WTC11 (cell line): Measurements from ENCODE around the gene KCNS3. TPM values are rescaled to one million over a fixed set of nuclear protein-coding genes. Genes with fewer than 3 reads are reported as not detected.

Experiments
- ATAC-seq: fragments of 200-7000 bp; cut with Tn5 transposase; 2 replicates; pipeline ENCODE4 v1.10.0; 2021; ENCODE audit warnings: mild to moderate bottlenecking, moderate library complexity
- CTCF ChIA-PET: fragments of 300-600 bp; sonication (Branson Sonifier 250); formaldehyde crosslinking; loops from one replicate; lab custom pipeline; 2021; ENCODE audit warnings: antibody characterized with exemption; lab: Charles Lee
- POLR2A ChIA-PET: fragments of 350-600 bp; sonication (Branson Sonifier 250); formaldehyde crosslinking; loops from one replicate; lab custom pipeline; 2021; ENCODE audit warnings: antibody characterized with exemption; lab: Charles Lee
- DNase-seq: peaks from one replicate; pipeline ENCODE4 v3.0.0; 2021; ENCODE audit warnings: low spot score
- H3K27ac Mint-ChIP-seq: 2 replicates; pipeline ENCODE4 v1.8.0; 2021; ENCODE audit warnings: mixed read lengths
- H3K27me3 Mint-ChIP-seq: 2 replicates; pipeline ENCODE4 v1.8.0; 2021; ENCODE audit warnings: low read depth, mild to moderate bottlenecking, moderate library complexity, mixed read lengths
- H3K36me3 Mint-ChIP-seq: 2 replicates; pipeline ENCODE4 v1.8.0; 2021; ENCODE audit warnings: mixed read lengths
- H3K4me1 Mint-ChIP-seq: 2 replicates; pipeline ENCODE4 v1.8.0; 2022; ENCODE audit warnings: mixed read lengths
- H3K4me3 Mint-ChIP-seq: 2 replicates; pipeline ENCODE4 v1.8.0; 2021; ENCODE audit warnings: mild to moderate bottlenecking, moderate library complexity, mixed read lengths
- H3K9me3 Mint-ChIP-seq: 2 replicates; pipeline ENCODE4 v1.8.0; 2021; ENCODE audit warnings: mixed read lengths
- ATF6 ChIP-seq: sonication (generic); formaldehyde crosslinking; IDR thresholded peaks from 2 replicates; pipeline ENCODE4 v1.8.1; 2023; ENCODE audit warnings: mild to moderate bottlenecking, missing genetic modification reagents
- CDX4 ChIP-seq: fragments of 250-450 bp; sonication (Bioruptor Pico); IDR thresholded peaks from 2 replicates; pipeline ENCODE4 v1.9.0; 2021; ENCODE audit warnings: moderate library complexity, mild to moderate bottlenecking, inconsistent platforms, borderline replicate concordance
- CREM ChIP-seq: sonication (generic); formaldehyde crosslinking; IDR thresholded peaks from 2 replicates; pipeline ENCODE4 v1.8.1; 2022; ENCODE audit warnings: mild to moderate bottlenecking, missing genetic modification reagents, moderate library complexity
- CTCF ChIP-seq: fragments of 200-600 bp; IDR thresholded peaks from 2 replicates; pipeline ENCODE4 v1.8.0; 2022; ENCODE audit warnings: antibody characterized with exemption
- E2F1 ChIP-seq: sonication (generic); formaldehyde crosslinking; IDR thresholded peaks from 2 replicates; pipeline ENCODE4 v1.8.0; 2022; ENCODE audit warnings: mild to moderate bottlenecking, missing genetic modification reagents
- ERG ChIP-seq: fragments of 250-450 bp; sonication (Bioruptor Pico); IDR thresholded peaks from 2 replicates; pipeline ENCODE4 v1.8.0; 2021; ENCODE audit warnings: mild to moderate bottlenecking
- FOXK1 ChIP-seq: sonication (generic); formaldehyde crosslinking; IDR thresholded peaks from 2 replicates; pipeline ENCODE4 v1.8.0; 2022; ENCODE audit warnings: mild to moderate bottlenecking, moderate library complexity, missing genetic modification reagents
- FOXP4 ChIP-seq: sonication (generic); formaldehyde crosslinking; IDR thresholded peaks from 2 replicates; pipeline ENCODE4 v1.8.0; 2022; ENCODE audit warnings: mild to moderate bottlenecking, missing genetic modification reagents
- NFYB ChIP-seq: sonication (generic); formaldehyde crosslinking; conservative IDR thresholded peaks from 2 replicates; pipeline ENCODE4 v1.8.0; 2022; ENCODE audit warnings: low read depth, missing genetic modification reagents
- RORB ChIP-seq: fragments of 250-450 bp; sonication (Bioruptor Pico); IDR thresholded peaks from 2 replicates; pipeline ENCODE4 v1.9.0; 2021; ENCODE audit warnings: mild to moderate bottlenecking
- SP1 ChIP-seq: sonication (generic); formaldehyde crosslinking; conservative IDR thresholded peaks from 2 replicates; pipeline ENCODE4 v1.8.1; 2022; ENCODE audit warnings: missing genetic modification reagents
- TP53 ChIP-seq: sonication (generic); formaldehyde crosslinking; IDR thresholded peaks from 2 replicates; pipeline ENCODE4 v1.8.1; 2023; ENCODE audit warnings: mild to moderate bottlenecking, missing genetic modification reagents
- ZBTB21 ChIP-seq: sonication (generic); formaldehyde crosslinking; IDR thresholded peaks from 2 replicates; pipeline ENCODE4 v1.8.1; 2023; ENCODE audit warnings: mild to moderate bottlenecking, missing genetic modification reagents, borderline replicate concordance
- ZNF281 ChIP-seq: sonication (generic); formaldehyde crosslinking; IDR thresholded peaks from 2 replicates; pipeline ENCODE4 v1.8.0; 2023; ENCODE audit warnings: mild to moderate bottlenecking, missing genetic modification reagents
- ZNF396 ChIP-seq: fragments of 250-450 bp; sonication (Bioruptor Pico); IDR thresholded peaks from 2 replicates; pipeline ENCODE4 v1.8.0; 2021; ENCODE audit warnings: mild to moderate bottlenecking, moderate library complexity, borderline replicate concordance
- total RNA-seq: library from RNA; stranded (reverse); gene quantifications from 3 replicates; pipeline ENCODE4 v1.2.3, GENCODE V29; 2021

Gene KCNS3
- total RNA-seq, 1 experiment from 2014 or later, result 25.2 TPM

GRCh38 chr2:17845806-17846205, 32.7 kb upstream of the KCNS3 start:
- ChIA-PET POLR2A (no interaction called here), CTCF (interaction anchor here (0.9 to 1.3 kb wide), 3 partner anchors 73 to 327 kb away, joined by 3 to 5 read pairs (median 3); no protein-coding TSS in a partner anchor)
- H3K27me3 Mint-ChIP-seq, result no peaks in the 10 kb centered on the region
- H3K27ac Mint-ChIP-seq, result no peak overlapping the region
- H3K4me3 Mint-ChIP-seq, result no peak overlapping the region
- 0 out of 2 replicates have a peak, but pooled peaks cover 2% of the 10 kb centered on the region for H3K4me1 Mint-ChIP-seq
- H3K36me3 Mint-ChIP-seq, result no peaks in the 10 kb centered on the region
- no peak for DNase-seq
- TF ChIP-seq RORB (CRISPR knock-in tag) (no peak), FOXK1 (CRISPR knock-in tag) (no peak), CDX4 (CRISPR knock-in tag) (no peak), ZNF281 (CRISPR knock-in tag) (no peak), TP53 (no peak), FOXP4 (CRISPR knock-in tag) (no peak), CREM (CRISPR knock-in tag) (no peak), NFYB (CRISPR knock-in tag) (no peak), ZNF396 (no peak), ZBTB21 (no peak), ERG (CRISPR knock-in tag) (no peak), SP1 (no peak), ATF6 (CRISPR knock-in tag) (no peak), E2F1 (CRISPR knock-in tag) (no peak), CTCF (no peak)
- H3K9me3 Mint-ChIP-seq, result no peaks in the 10 kb centered on the region
- no peak for ATAC-seq
